GM23338 (cell line): ENCODE results near the gene PROZ. TPM values are rescaled to one million over a fixed set of nuclear protein-coding genes. Genes with fewer than 3 reads are reported as not detected.

ENCODE experiments used
- ATAC-seq: fragments of 200-7000 bp; cut with Tn5 transposase; 3 replicates; pipeline ENCODE4 v1.9.1; 2020
- DNase-seq: peaks from one replicate; pipeline ENCODE4 v3.0.0-alpha.2; 2015; ENCODE audit warnings: low spot score
- H2AFZ ChIP-seq: fragments of 200-600 bp; sonication (generic); 2 replicates; pipeline ENCODE4 v1.8.0; 2016; ENCODE audit warnings: antibody characterized with exemption, mild to moderate bottlenecking, moderate library complexity
- H3F3A ChIP-seq: fragments of 200-600 bp; sonication (generic); replicated peaks from 2 replicates; pipeline ENCODE4 v1.8.0; 2017; ENCODE audit warnings: antibody characterized with exemption, mixed run types, low read depth
- H3K27ac ChIP-seq: fragments of 200-600 bp; sonication (generic); 2 replicates; pipeline ENCODE4 v1.6.1; 2016; ENCODE audit warnings: low read depth
- H3K27me3 ChIP-seq: fragments of 200-600 bp; sonication (generic); 2 replicates; pipeline ENCODE4 v1.8.0; 2016; ENCODE audit warnings: mild to moderate bottlenecking, mixed run types, moderate library complexity; ENCODE audit not compliant: insufficient read depth
- H3K36me3 ChIP-seq: fragments of 200-600 bp; sonication (generic); 2 replicates; pipeline ENCODE4 v1.8.0; 2016; ENCODE audit warnings: mild to moderate bottlenecking; ENCODE audit not compliant: insufficient read depth
- H3K4me1 ChIP-seq: fragments of 200-600 bp; sonication (generic); 2 replicates; pipeline ENCODE4 v1.8.0; 2016; ENCODE audit warnings: mild to moderate bottlenecking, moderate library complexity; ENCODE audit not compliant: insufficient read depth
- H3K4me2 ChIP-seq: fragments of 200-600 bp; sonication (generic); 2 replicates; pipeline ENCODE4 v1.7.1; 2017; ENCODE audit warnings: mixed run types
- H3K4me3 ChIP-seq: fragments of 200-600 bp; sonication (generic); 2 replicates; pipeline ENCODE4 v1.6.1; 2016; ENCODE audit warnings: mixed run types
- H3K79me2 ChIP-seq: fragments of 200-600 bp; sonication (generic); replicated peaks from 2 replicates; pipeline ENCODE4 v1.8.0; 2017; ENCODE audit warnings: mild to moderate bottlenecking; ENCODE audit not compliant: insufficient read depth
- H3K9me2 ChIP-seq: fragments of 200-600 bp; sonication (generic); 2 replicates; pipeline ENCODE4 v1.8.0; 2017; ENCODE audit not compliant: insufficient read depth
- H4K20me1 ChIP-seq: fragments of 200-600 bp; sonication (generic); replicated peaks from 2 replicates; pipeline ENCODE4 v1.8.0; 2017; ENCODE audit warnings: mild to moderate bottlenecking; ENCODE audit not compliant: insufficient read depth
- H3K27ac Mint-ChIP-seq: 2 replicates; pipeline ENCODE4 v1.8.0; 2020; ENCODE audit warnings: inconsistent platforms, mild to moderate bottlenecking, moderate library complexity, mixed read lengths
- H3K27me3 Mint-ChIP-seq: 3 replicates; pipeline ENCODE4 v1.8.0; 2022; ENCODE audit warnings: low read depth, mild to moderate bottlenecking, moderate library complexity, mixed read lengths, inconsistent platforms; ENCODE audit not compliant: insufficient read depth, poor library complexity
- H3K36me3 Mint-ChIP-seq: 3 replicates; pipeline ENCODE4 v1.8.0; 2021; ENCODE audit warnings: low read depth, mild to moderate bottlenecking, inconsistent platforms, moderate library complexity, mixed read lengths
- H3K4me1 Mint-ChIP-seq: 3 replicates; pipeline ENCODE4 v1.8.0; 2020; ENCODE audit warnings: mild to moderate bottlenecking, inconsistent platforms, mixed read lengths
- H3K4me3 Mint-ChIP-seq: 3 replicates; pipeline ENCODE4 v1.8.0; 2021; ENCODE audit warnings: moderate library complexity, mild to moderate bottlenecking, inconsistent platforms, mixed read lengths
- H3K9me3 Mint-ChIP-seq: 3 replicates; pipeline ENCODE4 v1.8.0; 2020; ENCODE audit warnings: moderate library complexity, mild to moderate bottlenecking, inconsistent platforms, mixed read lengths
- CREB1 ChIP-seq: fragments of 250-450 bp; sonication (Bioruptor Pico); IDR thresholded peaks from 2 replicates; pipeline ENCODE4 v1.5.0; 2020; ENCODE audit warnings: low read depth, mild to moderate bottlenecking, moderate library complexity
- EZH2 ChIP-seq: fragments of 200-600 bp; sonication (generic); IDR thresholded peaks from one replicate; pipeline ENCODE4 v1.8.0; 2017; ENCODE audit warnings: antibody characterized with exemption, mild to moderate bottlenecking, low read depth; ENCODE audit not compliant: unreplicated experiment
- EZH2phosphoT487 ChIP-seq: fragments of 200-600 bp; sonication (generic); IDR thresholded peaks from one replicate; pipeline ENCODE4 v1.8.1; 2018; ENCODE audit warnings: antibody characterized with exemption; ENCODE audit not compliant: unreplicated experiment
- JUNB ChIP-seq: IDR thresholded peaks from one replicate; pipeline ENCODE4 v1.6.1; 2016; ENCODE audit warnings: antibody characterized with exemption; ENCODE audit not compliant: unreplicated experiment
- NANOG ChIP-seq: IDR thresholded peaks from 2 replicates; pipeline ENCODE4 v1.6.1; 2016; ENCODE audit warnings: antibody characterized with exemption, borderline replicate concordance
- POLR2AphosphoS5 ChIP-seq: IDR thresholded peaks from 2 replicates; pipeline ENCODE4 v1.6.1; 2016; ENCODE audit warnings: antibody characterized with exemption, low read depth
- REST ChIP-seq: IDR thresholded peaks from one replicate; pipeline ENCODE4 v1.6.1; 2018; ENCODE audit warnings: antibody characterized with exemption; ENCODE audit not compliant: unreplicated experiment
- STAT1 ChIP-seq: IDR thresholded peaks from one replicate; pipeline ENCODE4 v1.6.1; 2016; ENCODE audit warnings: antibody characterized with exemption; ENCODE audit not compliant: unreplicated experiment
- ZNF331 ChIP-seq: fragments of 250-450 bp; sonication (Bioruptor Pico); IDR thresholded peaks from 2 replicates; pipeline ENCODE4 v1.5.0; 2020; ENCODE audit warnings: low read depth, mild to moderate bottlenecking, moderate library complexity
- ZNF462 ChIP-seq: fragments of 250-450 bp; sonication (Bioruptor Pico); IDR thresholded peaks from 2 replicates; pipeline ENCODE4 v1.5.0; 2020; ENCODE audit warnings: mild to moderate bottlenecking, moderate library complexity
- polyA plus RNA-seq: library from polyadenylated mRNA; unstranded; fragments of >200 nt; fragmentation: Nextera tagmentation; extraction: Ambion mirVana; gene quantifications from 2 replicates; pipeline ENCODE4 v1.2.1, GENCODE V29; 2016
- total RNA-seq: library from RNA; depleted of rRNA; stranded (reverse); fragments of >200 nt; shearing (Covaris generic); gene quantifications from 2 replicates; pipeline ENCODE4 v1.2.3, GENCODE V29; 2014

Gene PROZ
- total and polyA plus RNA-seq, 2 experiments from 2014 or later: 0.53 TPM; not detected in 1

- Mint-ChIP-seq H3K27ac (peak overlapping the region; percentile 89), H3K4me3 (no peak overlapping the region), H3K4me1 (peaks cover 13% of the 10 kb centered on the region), H3K36me3 (peaks cover 52% of the 10 kb centered on the region), H3K9me3 (no peaks in the 10 kb centered on the region), H3K27me3 (peaks cover 13% of the 10 kb centered on the region)
- H3K4me2 ChIP-seq: no peak overlapping the region
- H3K27ac ChIP-seq: peak overlapping the region; percentile 69
- H3K36me3 ChIP-seq: peaks cover 6% of the 10 kb centered on the region; the same call in 1 of the 2 replicates
- TF ChIP-seq EZH2phosphoT487 (no peak), ZNF331 (CRISPR knock-in tag) (no peak), EZH2 (no peak), NANOG (no peak), POLR2AphosphoS5 (no peak)
- H3K27me3 ChIP-seq: no peaks in the 10 kb centered on the region
- H4K20me1 ChIP-seq: peaks cover 43% of the 10 kb centered on the region
- no peak for ATAC-seq
- no peaks in the 10 kb centered on the region; the same call in 1 of the 2 replicates for H3K9me2 ChIP-seq
- H2AFZ ChIP-seq: no peak overlapping the region
- no peak overlapping the region for H3K4me3 ChIP-seq
- DNase-seq: no peak
- H3K4me1 ChIP-seq: peaks cover 13% of the 10 kb centered on the region; the same call in 1 of the 2 replicates
- no peaks in the 10 kb centered on the region for H3F3A ChIP-seq
- H3K79me2 ChIP-seq: peaks cover 100% of the 10 kb centered on the region
Observed at GRCh38 chr13:113218586-113218985, 60.1 kb downstream of the PROZ start.

- Histone ChIP-seq H2AFZ (no peak overlapping the region), H3F3A (no peaks in the 10 kb centered on the region), H3K27me3 (no peaks in the 10 kb centered on the region), H3K4me2 (no peak overlapping the region), H3K4me3 (no peak overlapping the region), H3K79me2 (peaks cover 100% of the 10 kb centered on the region), H3K9me2 (no peaks in the 10 kb centered on the region; the same call in 1 of the 2 replicates), H3K36me3 (peaks cover 6% of the 10 kb centered on the region; the same call in 1 of the 2 replicates), H3K4me1 (peaks cover 10% of the 10 kb centered on the region; the same call in 1 of the 2 replicates), H3K27ac (no peak overlapping the region), H4K20me1 (peaks cover 35% of the 10 kb centered on the region)
- ATAC-seq: no peak
- peaks cover 13% of the 10 kb centered on the region for H3K27me3 Mint-ChIP-seq
- no peaks in the 10 kb centered on the region for H3K9me3 Mint-ChIP-seq
- no peak for DNase-seq
- peaks cover 53% of the 10 kb centered on the region for H3K36me3 Mint-ChIP-seq
- peaks cover 10% of the 10 kb centered on the region for H3K4me1 Mint-ChIP-seq
- H3K4me3 Mint-ChIP-seq: no peak overlapping the region
- H3K27ac Mint-ChIP-seq: peak overlapping the region; percentile 88
- TF ChIP-seq NANOG (no peak), REST (no peak), EZH2 (no peak), CREB1 (CRISPR knock-in tag) (no peak), ZNF462 (no peak), STAT1 (no peak), JUNB (no peak), POLR2AphosphoS5 (no peak)
Observed at GRCh38 chr13:113219256-113219940, 61.0 kb downstream of the PROZ start.
